ENCODE measurements around the gene EVC.

EVC gene

DNA sequence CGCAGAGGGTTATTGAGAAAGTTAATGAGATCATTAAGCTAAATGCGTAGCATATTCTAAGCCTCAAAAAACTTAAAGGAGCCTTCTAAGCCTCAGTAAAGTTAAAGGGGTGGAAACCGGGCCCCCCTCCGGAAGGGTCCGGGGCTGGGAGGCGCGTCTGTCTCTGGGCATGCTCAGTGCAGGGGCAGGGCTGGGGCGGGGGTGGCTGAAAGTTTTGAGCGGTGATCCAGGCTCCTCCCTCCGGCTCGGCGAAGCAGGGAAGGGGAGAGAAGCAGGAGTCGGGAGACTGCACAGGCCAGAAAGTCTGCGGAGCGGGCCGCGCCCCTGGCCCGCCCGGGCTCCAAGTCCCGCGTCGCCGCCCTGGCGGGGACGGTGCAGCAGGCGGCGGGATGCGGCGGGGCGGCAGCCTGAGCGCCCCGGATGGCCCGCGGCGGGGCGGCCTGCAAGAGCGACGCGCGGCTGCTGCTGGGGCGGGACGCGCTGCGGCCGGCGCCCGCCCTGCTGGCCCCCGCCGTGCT is at the start of gene EVC:
EVC (plus strand) TSS at position 241 of the 518 bp plus-strand sequence; CDS start at position 421, 180 bp downstream.
- in situ Hi-C loops (cut with MboI; ENCODE audit: low sequenced_read_pairs) = no loop called here

DNA sequence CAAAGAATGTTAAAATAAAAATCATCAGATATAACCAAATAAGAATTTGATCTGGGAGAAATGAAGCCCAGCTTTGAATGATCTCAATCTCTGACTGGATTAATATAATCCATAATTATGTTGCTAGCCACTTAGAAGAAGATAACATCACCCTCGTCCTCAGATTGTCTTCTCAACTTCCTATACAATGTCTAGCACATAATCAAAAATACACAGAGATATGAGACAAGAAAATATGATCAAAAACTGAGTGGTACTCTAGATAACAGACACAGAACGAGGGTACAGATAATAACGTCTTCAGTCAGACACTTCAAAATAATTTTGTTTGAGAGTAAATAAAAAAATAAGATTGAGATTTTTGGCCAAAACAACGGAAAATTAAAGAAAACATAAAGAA is 49.8 kb upstream of the EVC start:
- in situ Hi-C loops (cut with MboI; ENCODE audit: low sequenced_read_pairs) = no loop called here

DNA sequence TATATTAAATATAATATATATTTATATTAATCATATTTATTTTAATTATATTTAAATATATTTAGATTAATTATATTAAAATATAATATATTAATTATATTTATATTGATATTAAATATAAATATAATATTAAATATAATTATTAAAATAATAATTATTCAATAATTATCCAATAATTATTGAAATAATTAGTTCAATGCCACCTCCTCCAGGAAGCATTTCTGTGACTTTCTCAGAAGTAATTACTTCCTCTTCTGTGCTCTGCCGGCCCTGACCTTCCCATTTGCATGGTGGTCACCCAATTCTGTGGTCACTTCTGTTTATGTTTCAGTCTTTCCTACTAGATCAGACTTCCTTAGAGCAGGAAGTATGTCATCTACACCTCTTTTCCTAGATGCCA is 48.4 kb upstream of the EVC start:
- in situ Hi-C loops (cut with MboI; ENCODE audit: low sequenced_read_pairs) = no loop called here

DNA sequence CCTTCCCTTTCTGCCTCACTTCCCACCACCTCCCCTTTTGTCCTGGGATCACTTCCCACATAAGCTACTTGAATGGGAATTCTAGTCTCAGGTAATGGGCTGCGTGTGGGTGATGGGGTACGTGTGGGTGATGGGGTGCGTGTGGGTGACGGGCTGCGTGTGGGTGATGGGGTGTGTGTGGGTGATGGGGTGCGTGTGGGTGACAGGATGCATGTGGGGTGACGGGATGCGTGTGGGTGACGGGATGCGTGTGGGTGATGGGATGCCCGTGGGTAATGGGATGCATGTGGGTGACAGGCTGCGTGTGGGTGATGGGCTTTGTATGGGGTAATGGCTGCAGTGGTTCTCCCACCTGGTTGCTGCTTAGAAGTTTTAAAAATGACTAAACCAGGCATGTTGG is 46.2 kb upstream of the EVC start:
- in situ Hi-C loops (cut with MboI; ENCODE audit: low sequenced_read_pairs) = no loop called here

DNA sequence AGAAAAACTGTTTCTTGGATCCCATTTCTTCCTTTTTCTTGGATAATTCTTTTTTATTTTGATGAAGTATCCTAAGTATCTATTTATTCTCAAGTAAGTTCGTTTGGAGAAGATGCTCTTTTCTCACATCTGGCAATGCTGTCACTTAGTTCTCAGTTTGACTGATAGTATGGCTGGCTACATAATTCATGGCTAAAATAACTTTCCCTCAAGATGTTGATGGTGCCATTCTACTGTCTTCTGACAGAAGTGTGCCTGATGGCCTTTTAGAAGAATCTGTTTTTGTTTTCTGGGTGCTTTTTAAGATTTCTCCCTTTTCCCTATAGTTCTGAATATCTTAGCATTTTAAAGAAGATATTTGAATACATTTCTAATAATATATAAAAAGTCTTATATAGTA is 44.3 kb upstream of the EVC start:
- in situ Hi-C loops (cut with MboI; ENCODE audit: low sequenced_read_pairs) = no loop called here

DNA sequence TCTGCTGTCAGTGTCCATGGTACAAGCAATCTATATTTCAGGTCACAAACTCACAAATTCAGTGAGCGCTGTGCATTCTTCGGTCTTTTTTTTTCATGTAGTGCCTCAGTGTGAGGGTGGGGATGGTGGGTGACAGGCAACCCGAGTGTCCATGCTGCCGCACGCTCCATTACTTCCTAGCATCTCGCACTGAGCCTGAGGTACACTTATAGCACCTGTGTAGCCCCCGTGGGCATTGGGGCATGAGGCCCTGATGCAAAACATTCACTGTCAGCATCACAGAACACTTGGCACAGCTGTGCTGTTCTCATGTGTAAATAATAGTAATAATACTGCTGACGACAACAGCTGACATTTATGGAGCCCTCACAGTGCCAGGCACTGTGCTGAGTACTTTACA is 34.2 kb upstream of the EVC start:
- in situ Hi-C loops (cut with MboI; ENCODE audit: low sequenced_read_pairs) = no loop called here

DNA sequence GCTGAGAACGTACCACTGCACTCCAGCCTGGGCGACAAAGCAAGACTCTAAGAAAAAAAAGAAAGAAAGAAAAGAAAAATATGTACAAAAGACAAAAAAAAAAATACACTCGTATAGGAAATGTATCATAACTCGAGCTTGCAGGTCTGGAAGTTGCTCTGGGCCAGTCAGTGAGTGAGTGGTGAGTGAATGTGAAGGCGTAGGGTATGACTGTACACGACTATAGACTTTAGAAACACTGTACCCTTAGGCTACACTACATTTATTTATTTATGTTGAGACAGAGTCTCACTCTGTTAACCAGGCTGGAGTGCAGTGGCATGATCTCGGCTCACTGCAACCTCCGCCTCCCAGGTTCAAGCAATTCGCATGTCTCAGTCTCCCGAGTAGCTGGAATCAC is 32.0 kb upstream of the EVC start:
- in situ Hi-C loops (cut with MboI; ENCODE audit: low sequenced_read_pairs) = no loop called here

DNA sequence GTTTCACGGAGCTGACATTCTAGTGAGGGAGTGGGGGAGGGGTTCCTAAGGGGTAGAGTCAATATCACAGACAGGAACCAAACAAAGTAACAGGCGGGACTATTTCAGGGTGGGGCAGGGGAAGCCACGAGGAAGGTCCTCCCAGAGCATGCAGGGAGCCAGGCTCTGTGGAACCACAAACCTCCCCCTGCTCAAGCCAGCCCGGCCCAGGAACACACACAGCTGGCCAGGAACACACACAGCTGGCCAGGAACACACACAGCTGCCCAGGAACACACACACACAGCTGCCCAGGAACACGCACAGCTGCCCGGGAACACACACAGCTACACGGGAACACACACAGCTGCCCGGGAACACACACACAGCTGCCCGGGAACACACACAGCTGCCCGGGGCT is 27.4 kb upstream of the EVC start:
- in situ Hi-C loops (cut with MboI; ENCODE audit: low sequenced_read_pairs) = no loop called here

DNA sequence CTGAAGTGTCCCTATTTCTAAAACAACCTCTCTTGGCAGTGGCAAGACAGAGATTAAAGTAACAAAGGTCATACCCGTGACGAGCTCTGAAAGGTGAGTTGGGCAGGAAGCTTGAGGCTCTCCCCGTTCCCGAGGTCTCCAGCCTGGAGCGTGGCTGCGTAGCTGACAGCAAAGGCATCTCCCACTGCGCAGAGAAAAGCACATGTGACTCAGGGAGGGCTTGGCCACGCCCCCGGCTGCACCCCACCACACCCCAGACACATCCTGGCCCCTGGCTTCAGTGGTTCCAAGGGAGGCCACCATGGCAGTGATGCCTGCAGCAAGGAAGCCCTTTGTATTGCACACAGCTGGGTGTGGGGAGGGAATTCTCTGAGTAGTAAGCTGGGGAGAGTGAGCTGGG is 25.7 kb upstream of the EVC start:
- in situ Hi-C loops (cut with MboI; ENCODE audit: low sequenced_read_pairs) = no loop called here

DNA sequence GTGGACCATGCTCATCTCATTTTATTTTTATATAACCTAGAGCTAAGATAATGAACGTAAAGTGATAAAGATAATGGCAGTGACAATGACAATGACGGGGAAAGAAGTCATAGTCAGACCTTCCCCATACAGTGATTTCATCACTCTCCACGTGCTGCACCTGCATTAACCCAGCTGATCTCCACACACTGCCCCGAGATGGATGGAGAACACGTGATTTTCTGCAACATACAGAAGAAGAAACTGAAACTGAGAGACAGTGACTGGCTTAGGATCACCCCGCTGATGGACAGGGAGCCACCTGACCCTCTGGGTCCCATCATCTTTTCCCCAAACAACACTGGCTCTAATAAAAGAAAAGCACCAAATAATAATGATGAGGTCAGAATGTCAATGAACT is 24.7 kb upstream of the EVC start:
- in situ Hi-C loops (cut with MboI; ENCODE audit: low sequenced_read_pairs) = no loop called here

DNA sequence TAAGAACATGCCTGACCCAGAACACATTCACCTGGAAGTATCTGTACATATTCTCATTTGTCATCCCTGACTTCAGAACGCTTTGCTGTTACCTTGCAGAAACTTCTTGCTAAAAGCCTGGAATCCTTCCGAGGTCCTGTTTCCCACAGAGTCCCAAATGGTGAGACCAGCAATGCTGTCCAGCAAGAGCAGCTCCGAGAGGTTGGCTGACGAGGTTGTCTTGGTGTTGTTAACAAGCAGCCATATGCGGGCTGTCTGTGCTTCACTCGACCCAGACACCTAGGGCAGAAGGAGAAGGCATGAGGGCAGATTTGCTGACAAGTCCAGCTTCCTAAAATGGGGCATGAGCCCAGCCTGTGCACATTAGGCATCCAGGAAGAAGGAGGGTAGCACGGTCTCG is 21.9 kb upstream of the EVC start:
- in situ Hi-C loops (cut with MboI; ENCODE audit: low sequenced_read_pairs) = no loop called here

DNA sequence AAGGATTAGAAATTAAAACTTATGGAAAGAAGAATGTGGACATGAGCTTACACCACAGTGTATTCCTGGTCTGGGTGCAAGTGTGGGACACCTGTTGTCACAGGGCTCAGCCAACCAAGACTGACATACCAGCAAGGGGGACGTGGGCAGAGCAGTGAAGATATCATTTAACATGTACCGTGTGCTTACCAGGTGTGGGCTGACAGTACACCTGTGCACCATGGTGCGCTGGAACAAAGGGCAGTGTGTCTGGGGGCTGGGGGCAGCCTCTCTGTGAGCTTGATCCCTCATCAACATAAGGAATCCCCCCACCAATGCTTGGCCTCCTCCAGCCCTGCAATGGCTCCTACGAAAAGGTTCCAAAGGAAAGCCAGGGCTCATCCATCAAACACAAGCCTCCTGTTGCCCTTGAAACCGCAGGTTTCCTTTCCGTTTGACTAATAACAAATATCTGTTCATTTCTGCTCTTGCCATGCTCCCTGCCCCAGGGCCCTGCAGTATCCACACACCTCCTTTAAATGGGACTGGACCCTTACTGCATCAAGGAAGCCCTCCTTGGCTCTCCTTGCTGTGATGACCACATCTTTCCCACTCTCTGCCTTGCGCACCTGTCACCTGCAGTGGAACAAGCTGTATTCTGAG is 19.4 kb upstream of the EVC start:
- in situ Hi-C loops (cut with MboI; ENCODE audit: low sequenced_read_pairs) = no loop called here

DNA sequence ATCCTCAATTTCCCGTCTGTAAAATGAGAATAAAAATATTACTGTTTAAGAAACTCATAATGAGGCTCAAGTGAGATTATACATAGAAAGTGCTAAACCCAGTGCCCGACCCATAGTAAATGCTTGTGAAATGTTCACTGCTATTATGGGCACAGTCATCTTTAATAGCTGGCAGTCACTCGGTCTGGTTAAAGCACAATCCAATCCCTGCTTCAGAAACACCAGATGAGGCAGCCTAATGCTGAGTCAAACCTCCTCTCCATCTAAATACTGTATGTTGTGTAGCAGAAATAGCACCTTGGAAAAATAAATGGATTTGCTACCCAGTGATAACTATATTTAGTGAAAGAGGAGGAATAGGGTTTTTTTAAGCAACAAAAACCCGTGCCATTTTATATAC is 17.1 kb upstream of the EVC start:
- in situ Hi-C loops (cut with MboI; ENCODE audit: low sequenced_read_pairs) = no loop called here

DNA sequence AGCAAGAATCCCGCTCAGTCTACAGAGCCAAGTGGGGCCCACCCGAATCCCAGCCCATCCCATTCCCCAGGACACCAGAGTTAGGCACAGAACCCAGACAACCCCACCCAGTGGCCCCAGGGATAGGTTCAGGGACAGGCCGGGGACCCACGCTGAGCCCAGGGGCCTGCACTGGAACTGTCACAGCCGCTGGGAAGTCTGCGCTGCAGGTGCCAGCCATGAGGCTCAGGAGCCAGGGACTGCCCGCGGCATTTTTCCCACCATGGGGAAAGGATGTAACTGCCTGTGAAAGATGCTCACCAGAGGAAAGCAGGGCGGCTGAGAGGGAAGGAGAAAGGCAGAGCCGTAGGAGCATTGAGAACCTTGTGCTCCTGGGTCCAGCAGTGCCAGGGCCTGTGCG is 14.7 kb upstream of the EVC start:
- in situ Hi-C loops (cut with MboI; ENCODE audit: low sequenced_read_pairs) = no loop called here

DNA sequence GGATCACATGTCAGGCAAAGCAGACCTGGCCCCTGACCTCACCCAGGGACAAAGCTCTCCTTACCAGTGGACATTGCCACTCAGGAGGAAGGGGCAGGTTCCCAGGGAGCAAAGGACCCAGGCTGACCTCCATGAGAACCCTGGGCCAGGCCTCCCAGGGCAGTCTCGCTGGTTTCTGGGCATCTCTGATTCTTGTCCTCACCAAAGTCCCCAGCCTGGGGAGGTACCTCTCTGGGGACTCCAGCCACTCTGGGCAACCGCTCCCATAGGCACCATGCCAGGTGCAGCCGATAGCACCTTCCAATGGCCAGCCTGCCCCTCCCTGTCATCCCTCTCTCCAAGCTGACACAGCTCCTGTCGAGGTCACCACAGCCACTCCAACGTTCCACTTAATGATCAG is 10.5 kb upstream of the EVC start:
- in situ Hi-C loops (cut with MboI; ENCODE audit: low sequenced_read_pairs) = no loop called here

DNA sequence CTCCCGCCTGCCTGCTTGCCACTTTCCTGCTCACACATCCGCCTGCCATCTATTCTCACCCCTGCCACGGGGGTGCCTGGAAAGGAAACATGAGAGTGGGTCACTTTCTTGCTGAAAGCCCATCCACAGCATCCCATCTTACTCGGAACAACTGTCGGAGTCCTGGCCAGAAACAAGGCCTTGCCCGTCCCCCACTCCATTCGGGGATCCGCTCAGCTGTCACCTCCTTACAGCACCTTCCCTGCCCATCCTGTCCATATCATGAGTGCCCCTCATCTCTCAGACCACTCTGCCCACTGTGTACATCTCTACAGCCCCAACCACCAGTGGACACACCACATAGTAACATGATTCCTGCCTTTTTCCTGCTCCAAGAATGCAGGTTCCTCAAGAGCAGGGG is 9.0 kb upstream of the EVC start:
- in situ Hi-C loops (cut with MboI; ENCODE audit: low sequenced_read_pairs) = no loop called here

DNA sequence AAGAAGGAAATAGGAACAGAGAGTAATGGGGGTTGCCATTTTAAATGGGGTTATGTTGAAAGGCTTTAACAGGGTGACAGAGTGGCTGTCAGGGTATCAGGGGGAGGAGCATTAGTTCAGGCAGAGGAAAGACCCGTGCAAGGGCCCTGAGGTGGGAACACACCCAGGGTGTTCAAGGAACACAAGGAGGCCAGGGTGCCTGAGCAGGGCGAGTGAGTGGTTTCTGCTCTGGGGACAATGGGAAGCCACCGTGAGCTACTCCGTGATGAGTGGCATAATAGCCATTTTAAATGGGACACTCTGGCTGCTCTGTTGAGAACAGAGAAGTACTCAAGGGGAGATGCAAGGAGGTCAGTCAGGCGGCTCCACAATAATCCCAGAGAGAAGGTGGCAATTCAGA is 7.2 kb upstream of the EVC start:
- in situ Hi-C loops (cut with MboI; ENCODE audit: low sequenced_read_pairs) = no loop called here

DNA sequence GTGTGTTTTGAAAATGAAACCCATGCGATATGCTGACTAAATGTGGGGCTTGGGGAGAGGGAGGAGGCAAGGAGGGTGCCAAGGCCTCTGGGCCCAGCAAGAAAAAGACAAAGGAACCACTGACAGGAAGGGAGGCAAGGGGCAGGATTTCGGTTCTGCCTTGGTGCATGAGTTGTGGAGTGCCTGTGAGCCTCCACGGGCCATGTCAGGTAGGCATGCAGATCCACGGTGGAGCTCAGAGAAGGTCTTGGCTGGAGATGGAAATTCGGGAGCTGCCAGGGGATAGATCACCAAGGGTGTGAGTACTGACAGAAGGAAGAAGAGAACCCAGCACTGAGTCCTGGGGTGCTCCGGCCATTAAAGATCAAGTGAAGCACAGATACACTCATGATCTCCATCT is 6.7 kb upstream of the EVC start:
- in situ Hi-C loops (cut with MboI; ENCODE audit: low sequenced_read_pairs) = no loop called here

DNA sequence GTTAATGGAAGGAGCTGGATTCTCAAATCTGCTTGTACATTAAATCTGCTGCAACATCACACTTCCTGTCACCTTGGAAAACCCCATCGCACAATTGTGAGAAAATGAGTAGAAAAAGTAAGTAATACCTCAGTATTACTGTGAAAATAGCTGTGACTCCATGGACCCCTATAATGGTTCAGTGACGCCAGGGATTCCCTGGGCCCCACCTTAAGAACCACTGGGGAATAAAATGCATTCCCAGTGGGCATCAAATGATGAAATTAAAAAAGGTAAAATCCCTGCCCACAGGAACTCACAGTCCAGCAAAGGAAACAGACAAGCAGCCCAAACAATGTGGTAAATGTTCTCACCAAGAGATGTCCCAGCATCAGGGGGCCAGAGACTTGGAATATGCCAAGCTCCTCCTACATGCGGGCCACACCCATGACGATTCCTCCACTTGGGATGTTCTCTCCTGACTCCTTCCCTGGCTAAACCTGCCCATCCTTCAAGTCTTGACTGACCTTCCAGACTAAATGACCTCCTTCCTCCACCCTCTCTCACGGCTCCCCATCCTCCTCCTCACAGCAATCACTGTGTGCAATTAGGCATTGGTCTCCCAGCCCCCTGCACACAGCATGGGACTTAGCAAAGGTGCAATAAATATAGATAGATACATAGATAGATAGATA is 5.2 kb upstream of the EVC start:
- in situ Hi-C loops (cut with MboI; ENCODE audit: low sequenced_read_pairs) = no loop called here

DNA sequence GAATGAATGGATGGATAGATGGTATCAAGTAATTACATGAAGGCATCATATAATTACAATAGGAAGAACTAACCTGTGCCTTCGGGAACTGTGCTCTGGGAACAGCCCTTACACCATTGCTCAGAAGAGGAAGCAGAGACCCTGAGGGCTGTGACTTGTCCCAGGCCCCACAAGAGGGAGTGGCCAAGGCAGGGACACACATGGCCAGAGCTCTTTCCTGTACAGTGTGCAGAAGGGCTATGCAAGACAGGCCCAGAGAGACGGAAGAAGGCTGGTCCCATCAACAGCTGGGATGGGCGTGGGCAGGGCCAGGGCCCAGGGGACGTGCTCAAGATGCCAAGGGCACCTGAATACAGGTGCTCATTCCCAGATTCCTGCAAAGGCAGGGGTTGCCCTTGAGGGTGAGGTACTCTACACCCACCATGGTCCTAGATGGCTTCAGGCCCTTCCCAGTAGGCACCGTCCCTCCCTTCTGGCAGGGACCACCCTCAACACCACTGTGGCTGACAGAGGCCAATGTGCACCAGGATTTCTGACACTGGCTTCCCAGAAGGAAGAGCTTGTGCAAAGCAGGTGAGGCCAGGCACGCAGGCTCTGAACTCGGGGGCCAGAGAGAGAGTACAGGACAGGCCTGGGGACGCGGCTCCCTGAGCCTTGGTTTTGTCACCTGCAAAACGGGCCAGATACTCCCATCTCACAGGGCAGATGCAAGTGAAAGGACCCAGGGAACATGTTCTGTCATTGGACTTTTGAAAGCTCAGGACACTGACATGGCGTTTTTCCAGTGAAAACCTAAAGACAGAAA is 4.3 kb upstream of the EVC start:
- in situ Hi-C loops (cut with MboI; ENCODE audit: low sequenced_read_pairs) = no loop called here

DNA sequence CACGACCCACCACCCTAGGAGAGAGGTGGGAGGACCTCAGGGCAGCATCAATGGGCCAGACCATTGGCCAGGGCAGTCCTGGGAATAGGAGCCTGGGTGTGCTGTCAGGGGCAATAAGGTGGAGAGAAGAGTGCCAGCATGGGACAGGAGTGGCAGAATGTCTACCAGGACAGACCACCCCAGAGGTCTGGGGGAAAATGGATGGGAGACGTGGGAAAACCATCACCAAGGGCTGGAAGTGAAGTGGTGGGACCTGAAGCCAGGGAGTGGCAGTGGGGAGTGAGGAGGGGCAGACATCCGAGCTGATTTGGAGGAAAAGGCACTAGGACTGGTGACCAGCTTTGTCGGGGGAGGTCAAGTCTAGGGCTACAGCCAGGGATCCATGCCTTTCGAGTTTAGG is 3.6 kb upstream of the EVC start:
- in situ Hi-C loops (cut with MboI; ENCODE audit: low sequenced_read_pairs) = no loop called here
